ENCODE measurements around the gene TRIP12. TPM values are rescaled to one million over a fixed set of nuclear protein-coding genes. Genes with fewer than 3 reads are reported as not detected.

TRIP12 gene
- total RNA-seq, 2 donors from 2014 or later: 127 to 160 TPM

GRCh38 chr2:229884775-229885699 lies 36.8 kb downstream of the TRIP12 start:
- Histone ChIP-seq H3K27ac (no peak overlapping the region), H3K4me3 (no peak overlapping the region), H3K9me3 (no peaks in the 10 kb centered on the region), H3K36me3 (peaks cover under 1% of the 10 kb centered on the region), H3K27me3 (replicated peaks; ENCODE audit: insufficient read depth) (no peaks in the 10 kb centered on the region), H3K4me1 (ENCODE audit: control insufficient read depth in 1 of 2, low read depth in 2 of 2) (peaks cover 0 to 14% of the 10 kb centered on the region in 2 donors)
- TF ChIP-seq CTCF (IDR thresholded peaks at IDR 0.05): no peak
- DNase-seq (ENCODE audit: low spot score) (no peak), ATAC-seq (ENCODE audit: insufficient number of reproducible peaks, low FRiP score, low read depth) (no peak)

- Histone ChIP-seq H3K4me3 (no peak overlapping the region), H3K27ac (no peak overlapping the region), H3K9me3 (no peaks in the 10 kb centered on the region), H3K36me3 (peaks cover 11% of the 10 kb centered on the region), H3K4me1 (ENCODE audit: control insufficient read depth in 1 of 2, low read depth in 2 of 2) (peaks cover 0 to 10% of the 10 kb centered on the region in 2 donors), H3K27me3 (replicated peaks; ENCODE audit: insufficient read depth) (no peaks in the 10 kb centered on the region)
- TF ChIP-seq CTCF (IDR thresholded peaks at IDR 0.05): no peak
- no peak for ATAC-seq (ENCODE audit: insufficient number of reproducible peaks, low FRiP score, low read depth)
- DNase-seq (ENCODE audit: low spot score): no peak
Observed at GRCh38 chr2:229882583-229882982, 39.2 kb downstream of the TRIP12 start.

GRCh38 chr2:229880892-229881586 lies 40.8 kb downstream of the TRIP12 start:
- TF ChIP-seq CTCF (IDR thresholded peaks at IDR 0.05): no peak
- DNase-seq (ENCODE audit: low spot score) (no peak), ATAC-seq (ENCODE audit: insufficient number of reproducible peaks, low FRiP score, low read depth) (no peak)
- Histone ChIP-seq H3K4me3 (no peak overlapping the region), H3K4me1 (ENCODE audit: control insufficient read depth in 1 of 2, low read depth in 2 of 2) (peaks cover 0 to 3% of the 10 kb centered on the region in 2 donors), H3K36me3 (peaks cover 11% of the 10 kb centered on the region), H3K27ac (no peak overlapping the region), H3K9me3 (no peaks in the 10 kb centered on the region), H3K27me3 (replicated peaks; ENCODE audit: insufficient read depth) (no peaks in the 10 kb centered on the region)

- no peaks in the 10 kb centered on the region for H3K9me3 ChIP-seq
- H3K27ac ChIP-seq: no peak overlapping the region
- TF ChIP-seq CTCF (IDR thresholded peaks at IDR 0.05): no peak
- no peak for ATAC-seq (ENCODE audit: insufficient number of reproducible peaks, low FRiP score, low read depth)
- no peak overlapping the region for H3K4me3 ChIP-seq
- no peak for DNase-seq (ENCODE audit: low spot score)
- no peaks in the 10 kb centered on the region for H3K27me3 ChIP-seq (replicated peaks; ENCODE audit: insufficient read depth)
- peaks cover 11% of the 10 kb centered on the region for H3K36me3 ChIP-seq
- no peaks in the 10 kb centered on the region for H3K4me1 ChIP-seq (ENCODE audit: control insufficient read depth in 1 of 2, low read depth in 2 of 2)
Observed at GRCh38 chr2:229879191-229879950, 42.4 kb downstream of the TRIP12 start.
